Transverse colon (tissue), 4 donors: ENCODE results near the gene FRMD3. TPM values are rescaled to one million over a fixed set of nuclear protein-coding genes. Genes with fewer than 3 reads are reported as not detected.

Experiments used
- DNase-seq: peaks from one replicate; pipeline ENCODE4 v3.0.0-alpha.2; 2019
- H3K27ac ChIP-seq, 4 donors: fragments of 200-600 bp; sonication (generic); 2 replicates each; pipeline ENCODE4 v1.5.1; 2016 to 2018; ENCODE audit warnings: inconsistent platforms in 4 of 4
- H3K27me3 ChIP-seq: fragments of 200-600 bp; sonication (generic); 2 replicates; pipeline ENCODE4 v1.5.1; 2017; ENCODE audit warnings: inconsistent platforms
- H3K36me3 ChIP-seq, 4 donors: fragments of 200-600 bp; sonication (generic); 2 replicates each; pipeline ENCODE4 v1.5.1; 2017 to 2019; ENCODE audit warnings: inconsistent platforms in 4 of 4
- H3K4me1 ChIP-seq, 4 donors: fragments of 200-600 bp; sonication (generic); 2 replicates each; pipeline ENCODE4 v1.5.1; 2017 to 2020; ENCODE audit warnings: inconsistent platforms in 4 of 4
- H3K4me3 ChIP-seq, 4 donors: fragments of 200-600 bp; sonication (generic); 1 replicate in 1 of 4; 2 replicates in 3 of 4; pipeline versions ENCODE4 v1.5.1 to v1.6.1; 2017 to 2019; ENCODE audit warnings: inconsistent platforms in 4 of 4
- H3K9me3 ChIP-seq, 2 donors: fragments of 200-600 bp; sonication (generic); 2 replicates each; pipeline ENCODE4 v1.5.1; 2017 to 2019; ENCODE audit warnings: inconsistent platforms in 2 of 2
- EP300 ChIP-seq: sonication (generic); formaldehyde crosslinking; IDR thresholded peaks from one replicate; pipeline ENCODE4 v1.6.1; 2017; ENCODE audit warnings: antibody characterized with exemption, low read depth
- POLR2A ChIP-seq: fragments of 450-650 bp; IDR thresholded peaks from one replicate; pipeline ENCODE4 v1.6.1; 2016; ENCODE audit warnings: antibody characterized with exemption, mild to moderate bottlenecking, moderate library complexity
- POLR2AphosphoS5 ChIP-seq, 3 donors: sonication (generic); formaldehyde crosslinking; IDR thresholded peaks; one replicate each; pipeline ENCODE4 v1.6.1; 2016; ENCODE audit warnings: antibody characterized with exemption in 3 of 3
- WGBS, 2 donors: methylation state at CpG; one replicate each; pipeline ENCODE4 v1.1.5; 2018; ENCODE audit warnings: low coverage in 1 of 2; 5-methylcytosine and 5-hydroxymethylcytosine counted together
- in situ Hi-C, 4 donors: fragments of 200-750 bp; cut with MboI; loops; one replicate each; pipeline versions ENCODE4 v1.15.0 to v1.15.1; 2017; ENCODE audit warnings: low sequenced_read_pairs in 3 of 4, low pct_ligation_motif_present in 1 of 4, low pct_unique_long_range_greater_than_20kb in 1 of 4
- intact Hi-C: fragments of 100-400 bp; cut with DNase I; formaldehyde crosslinking; loops from one replicate; pipeline ENCODE4 v1.15.1; 2023; ENCODE audit warnings: low total_unique reads
- small RNA-seq, 4 donors: library from RNA; depleted of rRNA; stranded (forward); fragments of <200 nt; gene quantifications; one replicate each; pipeline ENCODE3, GENCODE V24; 2016
- total RNA-seq, 4 donors: library from RNA; depleted of rRNA; stranded (reverse); fragments of >200 nt; gene quantifications; one replicate each; pipeline ENCODE4 v1.1.0, GENCODE V29; 2016
- TF ChIP-seq, protein P1 (sequence below), 5 experiments: fragments of 200-600 bp in 3 of 5; fragments of 450-650 bp in 2 of 5; sonication (generic) in 3 of 5; IDR thresholded peaks; 1 replicate in 2 of 5; 2 replicates in 3 of 5; pipeline ENCODE4 v1.5.1; 2016 to 2017; ENCODE audit warnings: antibody characterized with exemption in 5 of 5, inconsistent platforms in 3 of 5, mild to moderate bottlenecking in 2 of 5, moderate library complexity in 1 of 5

The FRMD3 gene
- total RNA-seq, 4 donors from 2014 or later: 5.8 to 37.0 (median 18.1) TPM

DNA sequence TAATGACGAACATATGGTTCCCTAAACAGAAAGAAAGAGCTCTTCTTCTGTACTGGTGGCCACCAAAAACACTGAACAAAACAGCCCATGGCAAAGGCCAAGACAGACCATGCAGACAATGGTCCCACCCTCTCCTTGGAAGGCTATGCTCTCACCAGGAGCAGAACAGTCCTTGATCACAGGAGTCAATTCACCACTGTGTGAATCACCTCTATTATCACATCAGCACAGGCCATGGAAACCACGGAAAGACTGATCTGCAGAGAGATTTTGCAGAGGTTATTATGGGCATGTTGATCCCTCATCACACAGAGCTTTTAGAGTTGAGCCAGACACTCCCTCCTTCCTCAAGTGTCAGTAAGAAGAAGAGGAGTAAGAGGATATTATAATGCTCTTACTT, 341.3 kb downstream of the FRMD3 start:
- Histone ChIP-seq H3K36me3 (no peaks in the 10 kb centered on the region), H3K4me3 (no peak overlapping the region), H3K27me3 (peaks cover 11% of the 10 kb centered on the region), H3K4me1 (no peaks in the 10 kb centered on the region), H3K9me3 (no peaks in the 10 kb centered on the region), H3K27ac (no peak overlapping the region)
- WGBS, 2 donors: 75% methylated on average over 2 of the region's 2 CpGs; no CpG with 5 or more reads in 1 of the 2 donors
- in situ Hi-C loops: no loop called here
- TF ChIP-seq POLR2A: no peak
- TF ChIP-seq EP300: no peak
- TF ChIP-seq POLR2AphosphoS5 (IDR thresholded peaks at IDR 0.05): no peak
- TF ChIP-seq, protein P1, sequence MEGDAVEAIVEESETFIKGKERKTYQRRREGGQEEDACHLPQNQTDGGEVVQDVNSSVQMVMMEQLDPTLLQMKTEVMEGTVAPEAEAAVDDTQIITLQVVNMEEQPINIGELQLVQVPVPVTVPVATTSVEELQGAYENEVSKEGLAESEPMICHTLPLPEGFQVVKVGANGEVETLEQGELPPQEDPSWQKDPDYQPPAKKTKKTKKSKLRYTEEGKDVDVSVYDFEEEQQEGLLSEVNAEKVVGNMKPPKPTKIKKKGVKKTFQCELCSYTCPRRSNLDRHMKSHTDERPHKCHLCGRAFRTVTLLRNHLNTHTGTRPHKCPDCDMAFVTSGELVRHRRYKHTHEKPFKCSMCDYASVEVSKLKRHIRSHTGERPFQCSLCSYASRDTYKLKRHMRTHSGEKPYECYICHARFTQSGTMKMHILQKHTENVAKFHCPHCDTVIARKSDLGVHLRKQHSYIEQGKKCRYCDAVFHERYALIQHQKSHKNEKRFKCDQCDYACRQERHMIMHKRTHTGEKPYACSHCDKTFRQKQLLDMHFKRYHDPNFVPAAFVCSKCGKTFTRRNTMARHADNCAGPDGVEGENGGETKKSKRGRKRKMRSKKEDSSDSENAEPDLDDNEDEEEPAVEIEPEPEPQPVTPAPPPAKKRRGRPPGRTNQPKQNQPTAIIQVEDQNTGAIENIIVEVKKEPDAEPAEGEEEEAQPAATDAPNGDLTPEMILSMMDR (IDR thresholded peaks at IDR 0.05): no peak
- no peak for DNase-seq
- intact Hi-C loops: loop anchor here (2.0 kb wide), 1 partner anchor 54 kb away; no protein-coding TSS in a partner anchor

Small RNA genes within 50 kb of the gene (small RNA-seq; reads per million reads assigned to genes)
- 0 reads per million in 4 donors for gene AL137847.3
- 0 reads per million in 4 donors for gene RN7SKP242
- 0 reads per million in 4 donors for gene RNU4-29P

Other genes starting within 250 kb of the FRMD3 start
- gene IDNK, start 84.7 kb upstream of the FRMD3 start, total RNA-seq: 10 to 100 TPM in 1 of 4 donors, 1 to 10 TPM in 1, not detected in 2; 4.6 to 18.7 TPM
- 10 to 100 TPM; 56.5 to 87.3 (median 72.1) TPM for gene UBQLN1, start 169.6 kb upstream of the FRMD3 start, total RNA-seq